Endothelial cell of umbilical vein (primary cell): ENCODE measurements around the gene RETREG2. TPM values are rescaled to one million over a fixed set of nuclear protein-coding genes. Genes with fewer than 3 reads are reported as not detected.

Experiments
- BruUV-seq: library from RNA; stranded (reverse); fragments of 400-500 nt; replicated peaks from 2 replicates; lab custom pipeline; 2021; lab: Mats Ljungman, UMichigan
- CTCF ChIA-PET: fragments of 300-600, 350-600 bp; sonication (Branson Sonifier 250); formaldehyde crosslinking; loops from one replicate; lab custom pipeline; 2021; ENCODE audit warnings: antibody characterized with exemption, inconsistent platforms; lab: Charles Lee
- POLR2A ChIA-PET: fragments of 300-600, 350-600 bp; sonication (Branson Sonifier 250); formaldehyde crosslinking; loops from one replicate; lab custom pipeline; 2021; ENCODE audit warnings: antibody characterized with exemption, inconsistent platforms; lab: Charles Lee
- DNase-seq: peaks from one replicate; pipeline ENCODE4 v3.0.0-alpha.2; 2011; ENCODE audit warnings: low read depth, low spot score
- FAIRE-seq: peaks from 2 replicates; lab custom pipeline; 2011; peaks lifted over from hg19 to GRCh38; lab: Jason Lieb, UNC
- H2AFZ ChIP-seq: 2 replicates; pipeline ENCODE4 v1.6.0; 2012; ENCODE audit warnings: low read depth, low read length, control low read depth, inconsistent platforms
- H3K27ac ChIP-seq: 2 replicates; pipeline ENCODE4 v1.5.1; 2011; ENCODE audit warnings: low read depth, mild to moderate bottlenecking, control low read depth, low read length, moderate library complexity; ENCODE audit not compliant: insufficient read depth
- H3K27me3 ChIP-seq, 2 experiments: 2 replicates each; pipeline versions ENCODE4 v1.6.0 to v1.6.1; 2011; ENCODE audit warnings: low read length in 2 of 2, mixed read lengths in 1 of 2; ENCODE audit not compliant: control insufficient read depth in 2 of 2, insufficient read depth in 2 of 2
- H3K36me3 ChIP-seq, 2 experiments: 2 replicates in 1 of 2; 3 replicates in 1 of 2; pipeline ENCODE4 v1.5.1; 2011; ENCODE audit warnings: low read length in 2 of 2, mild to moderate bottlenecking in 1 of 2, moderate library complexity in 1 of 2; ENCODE audit not compliant: control insufficient read depth in 2 of 2, insufficient read depth in 2 of 2; ENCODE audit errors: extremely low read depth in 1 of 2
- H3K4me1 ChIP-seq: 3 replicates; pipeline ENCODE4 v1.5.1; 2011; ENCODE audit warnings: mild to moderate bottlenecking, low read length; ENCODE audit not compliant: control insufficient read depth, insufficient read depth; ENCODE audit errors: extremely low read depth
- H3K4me2 ChIP-seq: 2 replicates; pipeline ENCODE4 v1.6.1; 2011; ENCODE audit warnings: low read length, control low read depth, mixed read lengths; ENCODE audit not compliant: insufficient read depth
- H3K4me3 ChIP-seq, 3 experiments: fragments of 200-600 bp in 1 of 3; sonication (generic), shearing (Covaris generic) in 1 of 3; replicated peaks in 1 of 3; 2 replicates each; pipeline ENCODE4 v1.5.1; 2011 to 2016; ENCODE audit warnings: control low read depth in 3 of 3, low read length in 3 of 3, mild to moderate bottlenecking in 2 of 3, inconsistent platforms in 1 of 3, low read depth in 1 of 3, moderate library complexity in 1 of 3; ENCODE audit not compliant: insufficient read depth in 1 of 3
- H3K79me2 ChIP-seq: 2 replicates; pipeline ENCODE4 v1.6.0; 2012; ENCODE audit warnings: low read length, inconsistent platforms; ENCODE audit not compliant: control insufficient read depth, insufficient read depth
- H3K9ac ChIP-seq: replicated peaks from 2 replicates; pipeline ENCODE3; 2011; ENCODE audit warnings: low read length, control low read depth; ENCODE audit not compliant: insufficient read depth; ENCODE audit errors: extremely low read depth
- H3K9me1 ChIP-seq: replicated peaks from 3 replicates; pipeline ENCODE4 v1.6.0; 2011; ENCODE audit warnings: mild to moderate bottlenecking, low read length; ENCODE audit not compliant: control insufficient read depth, insufficient read depth; ENCODE audit errors: extremely low read depth
- H3K9me3 ChIP-seq: replicated peaks from 2 replicates; pipeline ENCODE4 v1.5.1; 2012; ENCODE audit warnings: low read length, inconsistent platforms; ENCODE audit not compliant: control insufficient read depth, insufficient read depth
- H4K20me1 ChIP-seq: replicated peaks from 2 replicates; pipeline ENCODE3; 2011; ENCODE audit warnings: mild to moderate bottlenecking, low read length; ENCODE audit not compliant: control insufficient read depth, insufficient read depth; ENCODE audit errors: extremely low read depth
- CTCF ChIP-seq, 2 donors: IDR thresholded peaks; 1 replicate in 1 of 2; 2 replicates in 1 of 2; pipeline ENCODE4 v1.5.1; 2011; ENCODE audit warnings: low read length in 2 of 2, mild to moderate bottlenecking in 2 of 2, moderate library complexity in 2 of 2, control low read depth in 1 of 2, inconsistent platforms in 1 of 2, low read depth in 1 of 2; ENCODE audit not compliant: insufficient read depth in 1 of 2; ENCODE audit errors: extremely low read depth in 1 of 2
- EZH2 ChIP-seq: IDR thresholded peaks from 2 replicates; pipeline ENCODE4 v1.6.1; 2012; ENCODE audit warnings: borderline replicate concordance, low read depth, mild to moderate bottlenecking, moderate library complexity, low read length, inconsistent platforms; ENCODE audit not compliant: severe bottlenecking
- FOS ChIP-seq: IDR thresholded peaks from 2 replicates; pipeline ENCODE4 v1.6.1; 2011; ENCODE audit warnings: mild to moderate bottlenecking, low read length, moderate library complexity, borderline replicate concordance; ENCODE audit not compliant: insufficient read depth
- GATA2 ChIP-seq: IDR thresholded peaks from 2 replicates; pipeline ENCODE4 v1.7.0; 2011; ENCODE audit warnings: low read depth, mild to moderate bottlenecking, moderate library complexity, mixed read lengths, low read length; ENCODE audit not compliant: insufficient read length, insufficient read depth
- JUN ChIP-seq: IDR thresholded peaks from 2 replicates; pipeline ENCODE4 v1.6.1; 2011; ENCODE audit warnings: borderline replicate concordance, low read depth; ENCODE audit not compliant: insufficient read length, insufficient read depth
- MAX ChIP-seq: IDR thresholded peaks from 2 replicates; pipeline ENCODE4 v1.6.1; 2011; ENCODE audit not compliant: insufficient read depth, insufficient read length
- MYC ChIP-seq: IDR thresholded peaks from one replicate; pipeline ENCODE4 v1.6.1; 2011; ENCODE audit warnings: mild to moderate bottlenecking, low read depth, low read length
- POLR2A ChIP-seq: IDR thresholded peaks from 2 replicates; pipeline ENCODE4 v1.6.1; 2012; ENCODE audit warnings: low read depth, mild to moderate bottlenecking, control low read depth, low read length
- POLR2AphosphoS5 ChIP-seq: IDR thresholded peaks from 2 replicates; pipeline ENCODE4 v1.6.1; 2012; ENCODE audit warnings: low read depth, mild to moderate bottlenecking, control low read depth, low read length, moderate library complexity; ENCODE audit not compliant: insufficient read depth
- dilution Hi-C: fragments of 300-500 bp; cut with MboI; formaldehyde crosslinking; loops from one replicate; pipeline ENCODE4 v1.15.0; 2019; ENCODE audit warnings: low sequenced_read_pairs; ENCODE audit not compliant: extremely low pct_ligation_motif_present
- intact Hi-C: fragments of 100-400 bp; cut with micrococcal nuclease; formaldehyde crosslinking; loops from one replicate; pipeline ENCODE4 v1.10.0; 2022
- polyA plus RNA-seq, 4 experiments: library from polyadenylated mRNA; depleted of rRNA in 3 of 4; stranded (reverse) in 3 of 4; unstranded in 1 of 4; fragments of >200 nt; gene quantifications; 2 replicates each; pipeline versions ENCODE4 v1.2.1 to v1.2.3, GENCODE V29; 2011 to 2012; ENCODE audit warnings: missing spikeins in 1 of 4
- total RNA-seq: library from RNA; stranded (reverse); gene quantifications from 2 replicates; pipeline ENCODE4 v1.2.3, GENCODE V29; 2021

Gene RETREG2
- total and polyA plus RNA-seq, 2 donors (not counting 3 experiments of a cell fraction or from before 2014, with no cell fraction given) = 59.5 to 76.1 TPM

DNA sequence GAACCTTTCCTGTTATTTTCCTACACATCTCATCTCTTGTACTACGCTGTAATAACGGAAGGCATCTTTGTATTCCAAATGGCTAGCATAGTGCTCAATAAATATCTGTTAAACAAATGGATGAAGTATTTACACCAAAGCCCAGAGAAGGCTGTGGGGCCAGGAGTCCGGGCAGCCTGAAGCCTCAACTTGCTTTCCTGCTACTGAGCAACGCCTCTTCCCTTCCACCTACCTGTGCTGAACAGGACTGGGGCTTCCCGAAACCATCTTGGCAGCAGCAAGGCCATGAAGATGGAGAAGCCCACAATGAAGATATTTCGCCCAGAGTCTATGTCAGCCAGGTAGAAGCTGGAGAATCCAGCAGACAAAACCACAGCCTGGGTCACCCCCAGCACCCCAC, 14.9 kb upstream of the RETREG2 start:
- Histone ChIP-seq H3K9me3 (no peaks in the 10 kb centered on the region), H3K27me3 (no peaks in the 10 kb centered on the region), H3K36me3 (no peaks in the 10 kb centered on the region), H3K79me2 (no peaks in the 10 kb centered on the region), H3K9ac (no peak overlapping the region), H2AFZ (no peak overlapping the region), H3K9me1 (no peaks in the 10 kb centered on the region), H3K27ac (no peak overlapping the region), H3K4me2 (no peak overlapping the region), H4K20me1 (no peaks in the 10 kb centered on the region), H3K4me3 (no peak overlapping the region), H3K4me1 (peaks cover 10% of the 10 kb centered on the region)
- no peak for TF ChIP-seq FOS
- TF ChIP-seq POLR2AphosphoS5 = no peak
- no peak for TF ChIP-seq CTCF (IDR thresholded peaks at IDR 0.05; ENCODE audit: extremely low read depth in 1 of 2, insufficient read depth in 1 of 2, low read depth in 1 of 2, low read length in 2 of 2)
- TF ChIP-seq EZH2 = no peak
- TF ChIP-seq POLR2A = no peak
- no peak for TF ChIP-seq MYC
- TF ChIP-seq JUN = no peak
- no peak for TF ChIP-seq GATA2
- no peak for TF ChIP-seq MAX
- BruUV-seq = no TSS peak
- no peak for FAIRE-seq
- dilution Hi-C loops (no loop called here), intact Hi-C loops (no loop called here)
- POLR2A ChIA-PET = no interaction called here
- CTCF ChIA-PET = interaction anchor here (1.1 to 1.4 kb wide), 2 partner anchors 46 to 133 kb away, joined by 3 to 4 read pairs; no protein-coding TSS in a partner anchor
- no peak for DNase-seq
